ENCODE results near the gene KRTDAP.
"Not testable (repeated sequence)": the region's sequence is repeated elsewhere in the genome, so short reads cannot be mapped to it uniquely, and the experiment has no call there.

DNA sequence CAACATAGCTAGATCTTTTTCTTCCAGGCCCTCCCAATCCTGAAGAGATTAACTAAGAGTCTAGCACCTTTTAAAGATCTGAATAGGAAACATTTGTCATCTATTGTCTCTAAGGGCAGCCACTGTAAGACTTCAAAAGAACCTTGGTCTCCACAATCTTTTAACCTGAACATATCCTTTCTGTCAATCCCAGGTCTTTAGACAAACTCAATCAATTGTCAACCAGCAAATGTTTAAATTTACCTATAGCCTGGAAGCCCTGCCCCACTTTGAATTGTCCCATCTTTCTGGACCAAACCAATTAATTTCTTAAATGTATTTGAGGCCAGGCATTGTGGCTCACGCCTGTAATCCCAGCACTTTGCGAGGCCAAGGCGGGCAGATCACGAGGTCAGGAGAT lies 19.2 kb downstream of the KRTDAP start:
- not testable (repeated sequence) for TF ChIP-seq BHLHE40 (IDR thresholded peaks at IDR 0.05; ENCODE audit: low read length); POLR2A (conservative IDR thresholded peaks at IDR 0.05); ZNF408 (CRISPR knock-in tag; IDR thresholded peaks at IDR 0.05; ENCODE audit: low read depth); KDM4B (IDR thresholded peaks at IDR 0.05; ENCODE audit: borderline replicate concordance in 2 of 2, low read depth in 1 of 2); EP300 (IDR thresholded peaks at IDR 0.05; ENCODE audit: low read length)
- TF ChIP-seq, protein P1, sequence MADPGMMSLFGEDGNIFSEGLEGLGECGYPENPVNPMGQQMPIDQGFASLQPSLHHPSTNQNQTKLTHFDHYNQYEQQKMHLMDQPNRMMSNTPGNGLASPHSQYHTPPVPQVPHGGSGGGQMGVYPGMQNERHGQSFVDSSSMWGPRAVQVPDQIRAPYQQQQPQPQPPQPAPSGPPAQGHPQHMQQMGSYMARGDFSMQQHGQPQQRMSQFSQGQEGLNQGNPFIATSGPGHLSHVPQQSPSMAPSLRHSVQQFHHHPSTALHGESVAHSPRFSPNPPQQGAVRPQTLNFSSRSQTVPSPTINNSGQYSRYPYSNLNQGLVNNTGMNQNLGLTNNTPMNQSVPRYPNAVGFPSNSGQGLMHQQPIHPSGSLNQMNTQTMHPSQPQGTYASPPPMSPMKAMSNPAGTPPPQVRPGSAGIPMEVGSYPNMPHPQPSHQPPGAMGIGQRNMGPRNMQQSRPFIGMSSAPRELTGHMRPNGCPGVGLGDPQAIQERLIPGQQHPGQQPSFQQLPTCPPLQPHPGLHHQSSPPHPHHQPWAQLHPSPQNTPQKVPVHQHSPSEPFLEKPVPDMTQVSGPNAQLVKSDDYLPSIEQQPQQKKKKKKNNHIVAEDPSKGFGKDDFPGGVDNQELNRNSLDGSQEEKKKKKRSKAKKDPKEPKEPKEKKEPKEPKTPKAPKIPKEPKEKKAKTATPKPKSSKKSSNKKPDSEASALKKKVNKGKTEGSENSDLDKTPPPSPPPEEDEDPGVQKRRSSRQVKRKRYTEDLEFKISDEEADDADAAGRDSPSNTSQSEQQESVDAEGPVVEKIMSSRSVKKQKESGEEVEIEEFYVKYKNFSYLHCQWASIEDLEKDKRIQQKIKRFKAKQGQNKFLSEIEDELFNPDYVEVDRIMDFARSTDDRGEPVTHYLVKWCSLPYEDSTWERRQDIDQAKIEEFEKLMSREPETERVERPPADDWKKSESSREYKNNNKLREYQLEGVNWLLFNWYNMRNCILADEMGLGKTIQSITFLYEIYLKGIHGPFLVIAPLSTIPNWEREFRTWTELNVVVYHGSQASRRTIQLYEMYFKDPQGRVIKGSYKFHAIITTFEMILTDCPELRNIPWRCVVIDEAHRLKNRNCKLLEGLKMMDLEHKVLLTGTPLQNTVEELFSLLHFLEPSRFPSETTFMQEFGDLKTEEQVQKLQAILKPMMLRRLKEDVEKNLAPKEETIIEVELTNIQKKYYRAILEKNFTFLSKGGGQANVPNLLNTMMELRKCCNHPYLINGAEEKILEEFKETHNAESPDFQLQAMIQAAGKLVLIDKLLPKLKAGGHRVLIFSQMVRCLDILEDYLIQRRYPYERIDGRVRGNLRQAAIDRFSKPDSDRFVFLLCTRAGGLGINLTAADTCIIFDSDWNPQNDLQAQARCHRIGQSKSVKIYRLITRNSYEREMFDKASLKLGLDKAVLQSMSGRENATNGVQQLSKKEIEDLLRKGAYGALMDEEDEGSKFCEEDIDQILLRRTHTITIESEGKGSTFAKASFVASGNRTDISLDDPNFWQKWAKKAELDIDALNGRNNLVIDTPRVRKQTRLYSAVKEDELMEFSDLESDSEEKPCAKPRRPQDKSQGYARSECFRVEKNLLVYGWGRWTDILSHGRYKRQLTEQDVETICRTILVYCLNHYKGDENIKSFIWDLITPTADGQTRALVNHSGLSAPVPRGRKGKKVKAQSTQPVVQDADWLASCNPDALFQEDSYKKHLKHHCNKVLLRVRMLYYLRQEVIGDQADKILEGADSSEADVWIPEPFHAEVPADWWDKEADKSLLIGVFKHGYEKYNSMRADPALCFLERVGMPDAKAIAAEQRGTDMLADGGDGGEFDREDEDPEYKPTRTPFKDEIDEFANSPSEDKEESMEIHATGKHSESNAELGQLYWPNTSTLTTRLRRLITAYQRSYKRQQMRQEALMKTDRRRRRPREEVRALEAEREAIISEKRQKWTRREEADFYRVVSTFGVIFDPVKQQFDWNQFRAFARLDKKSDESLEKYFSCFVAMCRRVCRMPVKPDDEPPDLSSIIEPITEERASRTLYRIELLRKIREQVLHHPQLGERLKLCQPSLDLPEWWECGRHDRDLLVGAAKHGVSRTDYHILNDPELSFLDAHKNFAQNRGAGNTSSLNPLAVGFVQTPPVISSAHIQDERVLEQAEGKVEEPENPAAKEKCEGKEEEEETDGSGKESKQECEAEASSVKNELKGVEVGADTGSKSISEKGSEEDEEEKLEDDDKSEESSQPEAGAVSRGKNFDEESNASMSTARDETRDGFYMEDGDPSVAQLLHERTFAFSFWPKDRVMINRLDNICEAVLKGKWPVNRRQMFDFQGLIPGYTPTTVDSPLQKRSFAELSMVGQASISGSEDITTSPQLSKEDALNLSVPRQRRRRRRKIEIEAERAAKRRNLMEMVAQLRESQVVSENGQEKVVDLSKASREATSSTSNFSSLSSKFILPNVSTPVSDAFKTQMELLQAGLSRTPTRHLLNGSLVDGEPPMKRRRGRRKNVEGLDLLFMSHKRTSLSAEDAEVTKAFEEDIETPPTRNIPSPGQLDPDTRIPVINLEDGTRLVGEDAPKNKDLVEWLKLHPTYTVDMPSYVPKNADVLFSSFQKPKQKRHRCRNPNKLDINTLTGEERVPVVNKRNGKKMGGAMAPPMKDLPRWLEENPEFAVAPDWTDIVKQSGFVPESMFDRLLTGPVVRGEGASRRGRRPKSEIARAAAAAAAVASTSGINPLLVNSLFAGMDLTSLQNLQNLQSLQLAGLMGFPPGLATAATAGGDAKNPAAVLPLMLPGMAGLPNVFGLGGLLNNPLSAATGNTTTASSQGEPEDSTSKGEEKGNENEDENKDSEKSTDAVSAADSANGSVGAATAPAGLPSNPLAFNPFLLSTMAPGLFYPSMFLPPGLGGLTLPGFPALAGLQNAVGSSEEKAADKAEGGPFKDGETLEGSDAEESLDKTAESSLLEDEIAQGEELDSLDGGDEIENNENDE (IDR thresholded peaks at IDR 0.05; ENCODE audit: low read depth, low read length), result not testable (repeated sequence)
- TF ChIP-seq, protein P2, sequence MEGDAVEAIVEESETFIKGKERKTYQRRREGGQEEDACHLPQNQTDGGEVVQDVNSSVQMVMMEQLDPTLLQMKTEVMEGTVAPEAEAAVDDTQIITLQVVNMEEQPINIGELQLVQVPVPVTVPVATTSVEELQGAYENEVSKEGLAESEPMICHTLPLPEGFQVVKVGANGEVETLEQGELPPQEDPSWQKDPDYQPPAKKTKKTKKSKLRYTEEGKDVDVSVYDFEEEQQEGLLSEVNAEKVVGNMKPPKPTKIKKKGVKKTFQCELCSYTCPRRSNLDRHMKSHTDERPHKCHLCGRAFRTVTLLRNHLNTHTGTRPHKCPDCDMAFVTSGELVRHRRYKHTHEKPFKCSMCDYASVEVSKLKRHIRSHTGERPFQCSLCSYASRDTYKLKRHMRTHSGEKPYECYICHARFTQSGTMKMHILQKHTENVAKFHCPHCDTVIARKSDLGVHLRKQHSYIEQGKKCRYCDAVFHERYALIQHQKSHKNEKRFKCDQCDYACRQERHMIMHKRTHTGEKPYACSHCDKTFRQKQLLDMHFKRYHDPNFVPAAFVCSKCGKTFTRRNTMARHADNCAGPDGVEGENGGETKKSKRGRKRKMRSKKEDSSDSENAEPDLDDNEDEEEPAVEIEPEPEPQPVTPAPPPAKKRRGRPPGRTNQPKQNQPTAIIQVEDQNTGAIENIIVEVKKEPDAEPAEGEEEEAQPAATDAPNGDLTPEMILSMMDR (IDR thresholded peaks at IDR 0.05 in 2 of 3, conservative IDR thresholded peaks at IDR 0.05 in 1 of 3; ENCODE audit: insufficient read depth in 2 of 3, low read depth in 1 of 3, low read length in 3 of 3), result not testable (repeated sequence)

Data from K562 (cell line).